Heart left ventricle (tissue), 13 donors: ENCODE data around the gene LRMDA.

ENCODE experiments used
- CTCF ChIP-seq, 12 donors: fragments of 200-600 bp; sonication (generic) in 4 of 12; IDR thresholded peaks; one replicate each; pipeline versions ENCODE4 v1.5.0 to v1.8.0; 2018 to 2022; ENCODE audit warnings: antibody characterized with exemption in 12 of 12, mild to moderate bottlenecking in 5 of 12
- POLR2A ChIP-seq, 2 donors: fragments of 450-650 bp; IDR thresholded peaks; one replicate each; pipeline ENCODE4 v1.6.1; 2017; ENCODE audit warnings: antibody characterized with exemption in 2 of 2, mild to moderate bottlenecking in 2 of 2, moderate library complexity in 2 of 2
- donor health status: ischemic (EF 13 %, LVEDD 7.1; RV severe dilation, severe dysfunction).
- donor health status: DM: no; HTN: yes; CAD: no.
- donor health status: DM: no; HTN: no; CAD: no.
- donor health status: ischemic (EF 25% LVEDD 6.9; RV normal size, moderate dysfunction).
- donor health status: ischemic (EF 25% LVEDD 5.7; RV mildly dilated, moderate dysfunction).
- donor health status: ischemic (EF 35%, LVEDD 5.7; RV mildly dilated, moderate dysfunction).
- donor health status: nonischemic (EF 11% LVEDD 7.7; RV severe dilation, severe dysfunction).
- donor health status: DM: yes; HTN: yes; CAD: no.
- donor health status: PGD.
- donor health status: ischemic (EF 29% LVEDD 5.4; RV normal size, mild dysfunction).
- donor health status: nonischemic (EF 23%, LVEDD 6.1; RV moderate dilation, normal function).

- peak in 7 of 12 donors; percentile 10 to 40 (median 32) for TF ChIP-seq CTCF (IDR thresholded peaks at IDR 0.05)
- TF ChIP-seq POLR2A (IDR thresholded peaks at IDR 0.05) = peak; percentile 63 to 99
Measured at GRCh38 chr10:75401569-75402485, 29.6 kb upstream of the LRMDA start, which contains the start of gene ZNF503.
